Body of pancreas (tissue), 4 donors: ENCODE results near the gene RPP30. TPM values are rescaled to one million over a fixed set of nuclear protein-coding genes. Genes with fewer than 3 reads are reported as not detected.
"Not testable (repeated sequence)": the region's sequence is repeated elsewhere in the genome, so short reads cannot be mapped to it uniquely, and the experiment has no call there.

Experiments used
- ATAC-seq: fragments of 150-250 bp; one replicate; pipeline ENCODE4 v1.9.1; 2016
- DNase-seq, 4 donors: peaks; one replicate each; pipeline ENCODE4 v3.0.0-alpha.2; 2019
- H3K27ac ChIP-seq, 4 donors: fragments of 200-600 bp; sonication (generic); 1 replicate in 3 of 4; 2 replicates in 1 of 4; pipeline versions ENCODE4 v1.5.1 to v1.6.1; 2016 to 2019; ENCODE audit warnings: mild to moderate bottlenecking in 1 of 4, mixed read lengths in 1 of 4, moderate library complexity in 1 of 4
- H3K27me3 ChIP-seq, 2 donors: fragments of 200-600 bp; sonication (generic); one replicate each; pipeline ENCODE4 v1.6.0; 2016; ENCODE audit warnings: mild to moderate bottlenecking in 1 of 2
- H3K36me3 ChIP-seq, 2 donors: fragments of 200-600 bp; sonication (generic); replicated peaks in 1 of 2; 2 replicates each; pipeline ENCODE4 v1.5.1; 2016; ENCODE audit warnings: low read depth in 2 of 2; ENCODE audit not compliant: insufficient read depth in 1 of 2
- H3K4me1 ChIP-seq: fragments of 200-600 bp; sonication (generic); one replicate; pipeline ENCODE4 v1.6.0; 2016
- H3K4me3 ChIP-seq, 2 donors: fragments of 200-600 bp; sonication (generic); 1 replicate in 1 of 2; 2 replicates in 1 of 2; pipeline ENCODE4 v1.5.1; 2016 to 2019
- H3K9me3 ChIP-seq, 3 donors: fragments of 200-600 bp; sonication (generic); 1 replicate in 2 of 3; 2 replicates in 1 of 3; pipeline ENCODE4 v1.5.1; 2016
- POLR2A ChIP-seq, 3 donors: fragments of 450-650 bp; IDR thresholded peaks; one replicate each; pipeline ENCODE4 v1.6.1; 2016; ENCODE audit warnings: antibody characterized with exemption in 3 of 3, mild to moderate bottlenecking in 2 of 3
- WGBS, 2 donors: methylation state at CpG; one replicate each; pipeline ENCODE4 v1.1.5; 2017; 5-methylcytosine and 5-hydroxymethylcytosine counted together
- intact Hi-C: fragments of 100-400 bp; cut with DNase I; formaldehyde crosslinking; loops from one replicate; pipeline ENCODE4 v1.15.1; 2023
- total RNA-seq, 2 donors: library from RNA; depleted of rRNA; stranded (reverse); fragments of >200 nt; gene quantifications; one replicate each; pipeline ENCODE4 v1.1.0, GENCODE V29; 2016
- TF ChIP-seq, protein P1 (sequence below), 7 experiments: fragments of 450-650 bp in 4 of 7; fragments of 200-600 bp in 3 of 7; sonication (generic) in 3 of 7; IDR thresholded peaks; one replicate each; pipeline ENCODE4 v1.5.1; 2016 to 2019; ENCODE audit warnings: antibody characterized with exemption in 7 of 7

Gene RPP30
- total RNA-seq, 2 donors from 2014 or later: 13.5 to 22.8 TPM

DNA sequence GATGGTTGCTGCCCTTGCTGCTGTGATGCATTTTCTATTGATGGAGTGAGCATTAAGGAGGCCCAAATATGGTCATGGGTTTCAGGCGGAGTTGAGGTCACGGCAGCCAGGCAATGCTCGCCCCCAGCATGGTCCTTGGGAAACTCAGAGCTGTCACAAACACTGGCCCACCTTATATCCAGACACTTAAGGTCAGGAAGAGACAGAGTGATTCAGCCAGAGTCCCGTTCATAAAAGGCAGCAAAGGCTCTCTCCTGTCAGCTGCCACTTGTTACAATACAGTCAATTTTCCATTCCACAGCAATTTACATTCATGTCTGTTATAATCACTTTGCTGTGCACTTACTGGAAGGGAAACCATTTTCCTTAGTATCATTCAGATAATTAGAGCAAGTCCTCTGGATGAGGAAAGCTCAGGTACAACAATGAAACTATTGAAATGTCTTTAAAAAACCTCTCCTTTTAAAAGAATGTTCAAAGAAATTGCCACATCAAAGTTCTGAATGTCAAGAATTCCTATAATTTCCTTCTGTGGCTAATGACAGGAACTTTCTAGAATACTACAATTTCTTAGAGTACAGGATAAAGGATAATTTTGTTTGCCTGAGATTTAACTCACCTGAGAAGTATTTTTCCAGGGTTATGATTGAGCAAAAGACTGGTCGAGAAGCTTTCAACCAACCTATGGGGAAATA, 64.0 kb downstream of the RPP30 start:
- ATAC-seq (no peak), DNase-seq (no peak)
- no peak overlapping the region for H3K4me3 ChIP-seq
- H3K9me3 ChIP-seq: no peaks in the 10 kb centered on the region
- WGBS, 2 donors: 68 to 72% methylated on average over 5 of the region's 5 CpGs
- no peaks in the 10 kb centered on the region for H3K36me3 ChIP-seq
- intact Hi-C loops: no loop called here
- H3K27me3 ChIP-seq: no peaks in the 10 kb centered on the region
- H3K4me1 ChIP-seq: no peaks in the 10 kb centered on the region
- TF ChIP-seq, protein P1, sequence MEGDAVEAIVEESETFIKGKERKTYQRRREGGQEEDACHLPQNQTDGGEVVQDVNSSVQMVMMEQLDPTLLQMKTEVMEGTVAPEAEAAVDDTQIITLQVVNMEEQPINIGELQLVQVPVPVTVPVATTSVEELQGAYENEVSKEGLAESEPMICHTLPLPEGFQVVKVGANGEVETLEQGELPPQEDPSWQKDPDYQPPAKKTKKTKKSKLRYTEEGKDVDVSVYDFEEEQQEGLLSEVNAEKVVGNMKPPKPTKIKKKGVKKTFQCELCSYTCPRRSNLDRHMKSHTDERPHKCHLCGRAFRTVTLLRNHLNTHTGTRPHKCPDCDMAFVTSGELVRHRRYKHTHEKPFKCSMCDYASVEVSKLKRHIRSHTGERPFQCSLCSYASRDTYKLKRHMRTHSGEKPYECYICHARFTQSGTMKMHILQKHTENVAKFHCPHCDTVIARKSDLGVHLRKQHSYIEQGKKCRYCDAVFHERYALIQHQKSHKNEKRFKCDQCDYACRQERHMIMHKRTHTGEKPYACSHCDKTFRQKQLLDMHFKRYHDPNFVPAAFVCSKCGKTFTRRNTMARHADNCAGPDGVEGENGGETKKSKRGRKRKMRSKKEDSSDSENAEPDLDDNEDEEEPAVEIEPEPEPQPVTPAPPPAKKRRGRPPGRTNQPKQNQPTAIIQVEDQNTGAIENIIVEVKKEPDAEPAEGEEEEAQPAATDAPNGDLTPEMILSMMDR (IDR thresholded peaks at IDR 0.05): no peak
- no peak for TF ChIP-seq POLR2A (IDR thresholded peaks at IDR 0.05)
- no peak overlapping the region for H3K27ac ChIP-seq

DNA sequence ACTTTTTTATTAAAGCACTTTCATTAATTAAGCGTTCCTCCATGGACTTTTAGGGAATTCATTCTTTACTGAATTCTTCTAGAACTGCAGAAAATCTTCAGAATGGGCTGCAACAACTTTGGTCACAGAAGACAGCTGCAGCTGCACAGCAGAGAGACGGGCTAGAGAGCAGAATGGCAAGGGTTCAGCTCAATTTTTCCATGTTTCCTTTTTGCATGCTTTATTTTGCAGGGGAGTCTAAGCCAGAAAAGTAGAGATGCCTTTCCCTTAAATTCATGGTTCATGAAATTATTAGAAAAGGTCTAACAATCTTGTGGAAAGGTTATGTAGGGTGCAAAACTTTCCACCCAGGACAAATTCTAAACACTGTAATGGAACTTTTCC, 64.5 kb downstream of the RPP30 start:
- Histone ChIP-seq H3K36me3 (no peaks in the 10 kb centered on the region), H3K4me3 (no peak overlapping the region), H3K9me3 (no peaks in the 10 kb centered on the region), H3K4me1 (no peaks in the 10 kb centered on the region), H3K27me3 (no peaks in the 10 kb centered on the region), H3K27ac (no peak overlapping the region)
- intact Hi-C loops: no loop called here
- DNase-seq: no peak
- TF ChIP-seq POLR2A (IDR thresholded peaks at IDR 0.05): no peak
- TF ChIP-seq, protein P1 (IDR thresholded peaks at IDR 0.05): no peak
- ATAC-seq: no peak
- WGBS, 2 donors: 61 to 72% methylated on average over 2 of the region's 2 CpGs

DNA sequence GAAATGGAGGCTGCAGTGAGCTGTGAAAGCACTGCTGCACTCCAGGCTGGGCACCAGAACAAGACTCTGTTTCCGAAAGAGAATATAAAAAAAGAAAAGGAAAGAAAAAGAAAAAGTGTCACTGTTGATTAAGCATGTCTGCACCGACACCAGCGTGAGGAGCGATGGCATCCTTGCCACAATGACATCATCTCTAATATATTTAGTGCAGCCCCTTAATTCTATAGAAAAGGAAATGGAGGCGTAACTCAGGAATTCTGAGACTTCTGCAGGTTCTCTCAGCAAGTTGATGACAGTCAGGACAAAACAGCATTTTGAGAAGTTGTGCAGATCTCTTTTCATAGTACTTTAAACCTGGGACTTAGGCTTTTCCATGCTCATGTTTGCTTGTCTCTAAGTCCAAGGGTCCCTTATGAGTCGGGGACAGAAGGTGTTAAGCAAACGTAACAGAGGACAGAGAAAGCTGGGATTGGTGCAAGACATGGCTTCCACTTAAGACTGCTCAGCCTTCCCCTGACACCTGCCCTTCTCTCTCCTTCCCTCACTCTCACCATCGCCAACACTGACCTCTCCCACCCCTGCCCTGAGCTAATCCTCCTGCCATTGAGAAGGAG, 66.0 kb downstream of the RPP30 start:
- DNase-seq (no peak), ATAC-seq (no peak)
- Histone ChIP-seq H3K9me3 (no peaks in the 10 kb centered on the region), H3K27me3 (no peaks in the 10 kb centered on the region), H3K4me3 (no peak overlapping the region), H3K4me1 (no peaks in the 10 kb centered on the region), H3K27ac (no peak overlapping the region), H3K36me3 (no peaks in the 10 kb centered on the region)
- intact Hi-C loops: no loop called here
- TF ChIP-seq POLR2A (IDR thresholded peaks at IDR 0.05): no peak
- TF ChIP-seq, protein P1 (IDR thresholded peaks at IDR 0.05): no peak
- WGBS, 2 donors: 77 to 87% methylated on average over 8 of the region's 8 CpGs

DNA sequence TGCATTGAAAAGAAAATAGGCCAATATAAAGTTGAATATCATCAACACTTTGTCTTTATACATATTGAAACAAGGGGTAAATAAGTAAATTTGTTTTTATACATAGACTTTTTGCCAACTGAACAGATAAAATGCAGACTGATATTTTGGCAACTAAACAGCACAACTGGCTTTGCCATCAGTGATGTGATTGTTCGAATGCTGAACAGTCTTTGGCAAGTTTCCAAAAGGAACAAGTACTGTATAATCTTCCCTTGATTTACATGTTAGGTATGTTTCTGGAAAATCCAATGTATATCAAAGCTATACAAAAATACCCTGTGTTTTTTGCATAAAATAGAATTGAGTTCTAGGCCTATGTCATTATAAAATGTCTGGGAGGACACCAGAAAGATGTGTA, 67.3 kb downstream of the RPP30 start:
- DNase-seq: no peak
- WGBS, 2 donors: 48 to 53% methylated on average over 1 of the region's 1 CpG
- H3K4me3 ChIP-seq: no peak overlapping the region
- no peaks in the 10 kb centered on the region for H3K9me3 ChIP-seq
- no peaks in the 10 kb centered on the region for H3K4me1 ChIP-seq
- no peak for ATAC-seq
- no peaks in the 10 kb centered on the region for H3K36me3 ChIP-seq
- H3K27ac ChIP-seq: no peak overlapping the region
- H3K27me3 ChIP-seq: no peaks in the 10 kb centered on the region
- intact Hi-C loops: no loop called here
- no peak for TF ChIP-seq POLR2A (IDR thresholded peaks at IDR 0.05)
- TF ChIP-seq, protein P1 (IDR thresholded peaks at IDR 0.05): no peak

DNA sequence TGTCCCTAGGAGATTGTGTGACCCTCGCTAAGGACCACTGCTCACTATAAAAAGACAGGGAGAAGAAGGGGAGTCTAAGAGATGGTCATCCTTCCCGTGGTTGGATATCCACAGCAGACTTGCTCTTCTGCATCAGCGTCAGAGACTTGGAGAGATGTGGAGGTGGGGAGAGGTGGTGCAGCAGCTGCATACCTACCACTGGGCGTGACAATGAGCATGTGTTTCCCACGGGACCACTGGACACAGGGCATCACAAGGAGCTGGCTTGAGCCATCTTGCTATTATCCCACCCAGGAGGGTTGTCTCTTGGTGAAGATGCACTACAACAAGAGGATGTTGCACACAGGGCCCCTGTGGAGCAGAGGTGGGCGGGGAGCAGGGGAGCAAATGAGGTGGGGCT, 67.9 kb downstream of the RPP30 start:
- ATAC-seq: no peak
- TF ChIP-seq, protein P1 (IDR thresholded peaks at IDR 0.05): no peak
- H3K4me1 ChIP-seq: no peaks in the 10 kb centered on the region
- H3K36me3 ChIP-seq: no peaks in the 10 kb centered on the region
- 72 to 88% methylated on average over 6 of the region's 6 CpGs for WGBS, 2 donors
- no peaks in the 10 kb centered on the region for H3K27me3 ChIP-seq
- no peak overlapping the region for H3K27ac ChIP-seq
- intact Hi-C loops: no loop called here
- H3K9me3 ChIP-seq: no peaks in the 10 kb centered on the region
- no peak for DNase-seq
- no peak overlapping the region for H3K4me3 ChIP-seq

DNA sequence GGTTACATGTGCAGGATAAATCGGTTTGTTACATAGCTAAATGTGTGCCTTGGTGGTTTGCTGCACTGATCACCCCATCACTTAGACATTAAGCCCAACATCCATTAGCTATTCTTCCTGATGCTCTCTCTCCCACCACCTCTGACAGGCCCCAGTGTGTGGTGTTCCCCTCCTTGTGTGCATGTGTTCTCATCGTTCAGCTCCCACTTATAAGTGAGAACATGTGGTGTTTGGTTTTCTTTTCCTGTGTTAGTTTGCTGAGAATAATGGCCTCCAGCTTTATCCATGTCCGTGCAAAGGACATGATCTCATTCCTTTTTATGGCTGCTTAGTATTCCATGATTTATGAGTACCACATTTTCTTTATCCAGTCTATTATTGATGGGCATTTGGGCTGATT, 71.2 kb downstream of the RPP30 start:
- H3K9me3 ChIP-seq, H3K27me3 ChIP-seq, H3K4me1 ChIP-seq, ATAC-seq, H3K27ac ChIP-seq, H3K4me3 ChIP-seq, DNase-seq, H3K36me3 ChIP-seq, intact Hi-C loops: not testable (repeated sequence)
- 60 to 79% methylated on average over 3 of the region's 3 CpGs for WGBS, 2 donors
